Activated naive CD4-positive, alpha-beta T cell treated with anti-CD3 and anti-CD28 coated beads, Interleukin-2, amount 10 ng/mL, durations not matched to agents 7 days and 5 days (primary cell): Measurements from ENCODE around the gene DENND10.
A peak's percentile ranks its signal among the peaks of the same experiment; 100 is the strongest.
"Not testable (repeated sequence)": the region's sequence is repeated elsewhere in the genome, so short reads cannot be mapped to it uniquely, and the experiment has no call there.

Source experiments
- CTCF ChIA-PET: fragments of 350-600 bp; sonication (Branson Sonifier 250); formaldehyde crosslinking; loops from one replicate; lab custom pipeline; 2021; ENCODE audit warnings: antibody characterized with exemption; lab: Charles Lee
- DNase-seq: peaks from one replicate; pipeline ENCODE4 v3.0.0-alpha.2; 2020
- H3K27ac Mint-ChIP-seq: one replicate; pipeline ENCODE4 v1.8.0; 2021; ENCODE audit warnings: mild to moderate bottlenecking, moderate library complexity, mixed read lengths
- H3K27me3 Mint-ChIP-seq: one replicate; pipeline ENCODE4 v1.8.0; 2021; ENCODE audit warnings: mild to moderate bottlenecking, mixed read lengths
- H3K36me3 Mint-ChIP-seq: one replicate; pipeline ENCODE4 v1.8.0; 2021; ENCODE audit warnings: mixed read lengths
- H3K4me1 Mint-ChIP-seq: one replicate; pipeline ENCODE4 v1.8.0; 2021; ENCODE audit warnings: mixed read lengths
- H3K4me3 Mint-ChIP-seq: one replicate; pipeline ENCODE4 v1.8.0; 2021; ENCODE audit warnings: mild to moderate bottlenecking, moderate library complexity, mixed read lengths
- H3K9me3 Mint-ChIP-seq: one replicate; pipeline ENCODE4 v1.8.0; 2021; ENCODE audit warnings: mixed read lengths

DENND10 gene

GRCh38 chr10:119180850-119181400 is 77.0 kb downstream of the DENND10 start:
- Mint-ChIP-seq H3K4me1 (peaks cover 40% of the 10 kb centered on the region), H3K36me3 (peaks cover 12% of the 10 kb centered on the region)
- H3K4me3 Mint-ChIP-seq, H3K27ac Mint-ChIP-seq, H3K27me3 Mint-ChIP-seq, H3K9me3 Mint-ChIP-seq, DNase-seq: not testable (repeated sequence)
- CTCF ChIA-PET: interaction anchor here (1.0 to 2.3 kb wide), 3 partner anchors 8 to 41 kb away, joined by 3 to 13 read pairs (median 4); no protein-coding TSS in a partner anchor

GRCh38 chr10:119183664-119184412 is 79.9 kb downstream of the DENND10 start:
- H3K4me3 Mint-ChIP-seq: no peak overlapping the region
- H3K4me1 Mint-ChIP-seq: peaks cover 19% of the 10 kb centered on the region
- DNase-seq: no peak
- H3K27me3 Mint-ChIP-seq: peaks cover 13% of the 10 kb centered on the region
- CTCF ChIA-PET: interaction anchor here (1.0 to 2.2 kb wide), 2 partner anchors 11 to 16 kb away, joined by 3 to 8 read pairs; no protein-coding TSS in a partner anchor
- H3K27ac Mint-ChIP-seq: peak overlapping the region; percentile 45
- no peaks in the 10 kb centered on the region for H3K9me3 Mint-ChIP-seq
- H3K36me3 Mint-ChIP-seq: peaks cover 2% of the 10 kb centered on the region
